ENCODE measurements around the gene FUT2.

DNA sequence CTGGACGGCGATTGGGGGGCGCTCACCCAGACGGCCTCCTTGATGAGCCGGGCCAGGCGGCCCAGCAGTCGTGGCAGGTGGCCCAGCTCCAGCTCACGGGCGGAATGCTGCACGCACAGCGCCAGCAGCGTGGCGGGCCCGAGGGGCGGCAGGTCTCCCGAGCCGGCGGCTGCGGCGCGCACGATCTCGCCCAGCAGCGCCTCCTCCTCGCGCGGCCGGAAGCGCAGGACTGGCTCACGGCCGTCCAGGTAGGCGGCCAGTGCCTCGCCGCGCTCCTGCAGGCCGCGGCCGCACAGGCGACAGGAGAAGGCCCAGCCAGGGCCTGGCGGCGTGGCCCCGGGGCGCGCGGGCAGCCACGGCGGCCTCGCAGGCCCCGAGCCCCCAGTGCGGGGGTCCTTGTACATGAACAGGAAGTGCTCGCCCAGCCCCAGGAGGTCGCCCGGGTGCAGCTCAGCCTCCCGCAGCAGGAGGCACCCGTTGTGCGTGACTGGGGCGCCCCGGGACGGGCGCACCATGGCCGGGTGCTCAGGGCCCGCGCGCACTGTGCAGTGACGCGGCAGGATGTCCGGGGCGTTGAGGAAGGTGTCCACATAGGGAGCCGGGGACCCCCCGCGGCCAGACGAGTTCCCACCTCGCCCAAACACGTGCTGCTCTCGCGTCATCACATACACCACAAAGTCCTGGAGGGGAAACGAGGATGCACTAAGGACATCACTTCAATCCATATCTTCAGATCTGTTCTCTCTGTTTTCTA, 33.3 kb downstream of the FUT2 start:
- TF ChIP-seq ZFX (CRISPR knock-in tag; IDR thresholded peaks at IDR 0.05; ENCODE audit: low read depth) (no peak), HNRNPL (IDR thresholded peaks at IDR 0.05; ENCODE audit: low read depth, low read length) (no peak), CTCF (CRISPR knock-in tag; IDR thresholded peaks at IDR 0.05) (no peak), CHD2 (IDR thresholded peaks at IDR 0.05; ENCODE audit: low read depth, low read length) (no peak), SIN3A (IDR thresholded peaks at IDR 0.05; ENCODE audit: borderline replicate concordance, low read depth, low read length) (no peak), ZNF326 (CRISPR knock-in tag; IDR thresholded peaks at IDR 0.05; ENCODE audit: borderline replicate concordance) (no peak), CBFB (CRISPR knock-in tag; IDR thresholded peaks at IDR 0.05) (no peak), BCL6 (CRISPR knock-in tag; IDR thresholded peaks at IDR 0.05) (no peak)
